ENCODE measurements around the gene TMEM47.
A peak's percentile ranks its signal among the peaks of the same experiment; 100 is the strongest.

The TMEM47 gene

GRCh38 chrX:34584781-34585180, 72.3 kb downstream of the TMEM47 start:
- FAIRE-seq: no peak

- no peak for FAIRE-seq
Measured at GRCh38 chrX:34580069-34580468, 77.0 kb downstream of the TMEM47 start.

GRCh38 chrX:34578237-34578636, 78.8 kb downstream of the TMEM47 start:
- peak; percentile 88 for FAIRE-seq

Measured in islet of Langerhans (tissue), 1 donor.